NOMO-1 treated with dmso at 0.1 percent for 144 hours (cell line): ENCODE results near the gene RGS7BP.
"Not testable (repeated sequence)": the region's sequence is repeated elsewhere in the genome, so short reads cannot be mapped to it uniquely, and the experiment has no call there.

ENCODE experiments used
- DNase-seq: peaks from one replicate; lab custom pipeline; 2025; ENCODE audit not compliant: unreplicated experiment; lab: John Stamatoyannopoulos, UW

RGS7BP gene

DNA sequence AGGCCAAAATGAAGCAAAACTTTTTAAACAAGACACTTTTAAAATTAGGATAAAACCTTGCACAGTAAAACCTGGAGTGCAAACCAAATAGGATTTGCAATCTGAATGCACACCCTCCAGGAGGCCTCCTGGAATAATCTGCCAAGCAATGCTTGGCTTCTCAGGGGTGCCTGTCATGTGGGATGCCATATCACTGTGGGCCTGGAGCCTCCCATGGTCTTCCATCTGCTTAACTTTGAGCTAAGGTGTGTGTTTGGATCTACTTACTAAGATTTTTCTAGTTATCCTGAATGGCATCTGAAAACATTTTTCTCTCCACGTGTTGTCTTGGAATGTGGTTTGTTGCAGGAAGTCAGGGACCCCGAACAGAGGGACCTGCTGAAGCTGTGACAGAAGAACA is 52.1 kb downstream of the RGS7BP start:
- DNase-seq: no peak

DNA sequence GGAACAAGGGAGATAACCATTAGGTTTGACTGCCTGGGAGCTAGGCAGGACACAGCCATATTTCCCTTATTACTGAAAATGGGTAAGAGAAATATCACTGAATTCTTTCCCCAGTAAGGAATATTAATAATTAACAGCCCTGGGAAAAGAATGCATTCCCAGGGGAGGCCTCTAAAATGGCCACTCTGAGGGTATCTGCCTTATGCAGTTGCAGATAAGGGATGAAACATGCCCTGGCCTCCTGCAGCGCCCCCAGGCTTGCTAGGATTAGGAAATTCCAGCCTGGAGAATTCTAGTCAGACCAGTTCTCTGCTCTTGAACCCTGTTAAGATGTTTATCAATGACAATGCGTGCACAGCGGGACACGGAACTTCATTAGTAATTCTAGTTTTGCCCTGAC is 52.8 kb downstream of the RGS7BP start:
- not testable (repeated sequence) for DNase-seq

DNA sequence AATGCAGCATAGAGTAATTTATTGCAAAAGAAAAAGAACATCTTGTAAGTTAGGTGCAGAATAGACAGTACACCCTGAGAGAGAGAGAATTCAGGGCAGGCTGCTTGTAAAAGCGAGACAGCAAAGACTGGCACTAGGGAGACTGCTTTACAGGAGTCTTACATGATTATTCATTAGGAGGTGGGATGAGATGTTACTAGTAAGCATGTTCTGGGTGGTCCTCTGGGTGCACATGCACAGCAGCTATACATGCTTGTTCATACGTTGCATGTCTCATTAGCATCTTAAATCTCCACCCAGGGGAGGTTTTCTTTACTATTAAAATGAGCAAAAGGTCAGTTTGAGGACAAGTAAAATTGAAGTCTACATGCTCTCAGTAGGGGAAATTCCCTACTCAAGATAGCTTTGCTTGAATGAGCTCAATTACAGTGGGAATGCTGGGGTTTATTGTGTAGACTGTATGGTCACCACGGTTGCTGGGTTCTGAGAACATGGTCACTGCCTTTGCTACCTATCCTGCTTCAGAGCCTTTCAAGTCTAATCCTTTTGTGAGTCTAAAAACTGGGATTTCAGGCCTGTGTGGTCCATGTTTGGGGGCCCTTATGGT is 60.6 kb downstream of the RGS7BP start:
- no peak for DNase-seq

DNA sequence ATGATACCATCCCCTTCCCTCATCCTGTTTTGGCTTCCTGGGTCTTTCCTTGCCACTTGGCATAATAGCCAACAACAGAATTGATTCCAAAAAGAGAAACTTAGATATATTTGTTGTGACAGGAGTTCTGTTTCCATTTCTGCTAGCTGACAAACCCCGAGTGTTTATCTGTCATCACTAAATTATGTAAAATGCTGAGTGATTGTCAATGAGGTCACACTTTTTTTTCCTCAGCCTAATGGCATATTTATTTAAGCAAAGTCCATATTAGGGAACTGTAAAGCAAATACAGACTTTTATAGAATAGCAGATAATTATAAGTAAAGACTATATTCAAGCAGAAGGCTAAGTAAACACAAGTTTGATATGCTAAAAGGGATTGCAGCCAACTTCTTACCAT is 64.0 kb downstream of the RGS7BP start:
- DNase-seq: no peak

DNA sequence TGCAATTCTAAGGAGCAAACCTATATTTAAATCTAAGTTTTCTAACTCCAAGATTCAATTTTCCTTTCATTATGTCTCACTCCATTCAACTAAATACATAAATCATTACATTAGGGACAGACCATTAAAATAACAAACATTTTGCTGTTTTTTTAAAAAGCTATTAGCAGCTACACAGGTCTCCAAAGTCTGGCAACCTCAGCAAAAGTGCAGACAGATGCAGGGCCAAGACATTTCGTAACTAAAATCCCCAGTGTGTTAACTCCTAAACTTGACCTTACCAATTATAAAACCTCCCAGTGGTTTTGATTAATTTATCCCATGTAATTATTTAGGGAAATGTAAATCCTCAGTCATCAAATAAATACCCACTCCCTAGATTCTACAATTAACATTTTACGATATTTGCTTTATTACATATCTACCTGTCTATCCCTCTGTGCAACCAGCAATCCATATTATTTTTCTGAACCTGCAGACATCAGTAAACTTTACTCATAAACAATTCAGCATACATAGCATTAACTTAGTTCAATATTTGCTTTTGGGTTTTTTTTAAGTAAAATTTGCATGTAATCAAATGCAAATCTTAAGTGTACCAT is 64.7 kb downstream of the RGS7BP start:
- DNase-seq: no peak

DNA sequence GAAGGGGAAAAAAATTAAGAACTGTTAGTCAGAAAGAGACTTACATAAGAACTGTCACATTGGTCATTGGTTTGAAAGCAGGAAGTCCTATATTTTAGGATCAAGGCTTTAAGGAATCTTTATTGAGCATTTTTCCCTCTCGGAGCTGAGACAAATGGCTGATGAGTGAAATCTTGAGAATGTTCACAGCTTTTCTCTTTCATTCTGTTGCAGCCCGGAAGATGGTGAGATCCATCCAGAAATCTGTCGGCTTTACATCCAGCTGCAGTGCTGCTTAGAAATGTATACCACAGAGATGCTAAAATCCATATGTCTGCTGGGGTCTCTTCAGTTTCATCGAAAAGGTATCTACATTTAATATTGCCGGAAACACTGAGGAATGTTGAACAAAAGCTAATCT is 69.7 kb downstream of the RGS7BP start:
- no peak for DNase-seq

DNA sequence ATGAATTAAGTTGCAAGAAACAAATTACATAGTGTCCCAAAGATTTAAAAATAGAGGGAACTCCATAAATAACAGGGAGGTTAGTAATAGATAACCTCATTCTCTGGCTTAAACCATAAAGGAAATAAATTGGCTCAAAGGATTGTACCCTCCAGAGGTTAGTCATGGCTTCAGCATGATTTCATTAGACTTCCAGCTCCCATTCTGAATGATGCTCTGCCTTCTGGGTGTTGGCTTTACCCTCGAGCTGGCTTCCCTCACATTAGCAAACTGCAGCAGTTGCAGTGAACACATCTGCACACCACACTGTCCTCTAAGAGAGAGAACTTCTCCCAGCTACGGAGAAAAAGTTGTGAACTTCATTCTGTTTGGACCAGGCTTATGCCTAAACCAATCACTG is 70.4 kb downstream of the RGS7BP start:
- no peak for DNase-seq

DNA sequence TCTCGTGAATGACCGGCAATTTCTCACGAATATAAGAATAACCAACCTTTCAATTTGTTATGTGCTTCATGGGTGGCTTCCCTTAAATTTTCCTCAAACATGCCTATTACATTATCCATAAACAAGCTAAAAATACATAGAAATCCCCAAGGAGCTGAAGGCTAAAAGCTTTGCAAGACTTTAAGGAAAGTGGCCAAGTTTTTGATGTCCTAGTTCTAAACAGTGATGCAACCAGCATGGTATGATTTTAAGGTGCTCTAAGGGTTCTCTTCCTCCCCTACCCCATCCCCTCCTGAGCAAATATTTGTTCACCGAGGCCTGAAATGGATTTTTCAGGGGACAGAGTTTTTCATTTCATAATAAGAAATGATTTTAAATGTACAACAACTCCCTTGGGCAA is 79.8 kb downstream of the RGS7BP start:
- DNase-seq: no peak

DNA sequence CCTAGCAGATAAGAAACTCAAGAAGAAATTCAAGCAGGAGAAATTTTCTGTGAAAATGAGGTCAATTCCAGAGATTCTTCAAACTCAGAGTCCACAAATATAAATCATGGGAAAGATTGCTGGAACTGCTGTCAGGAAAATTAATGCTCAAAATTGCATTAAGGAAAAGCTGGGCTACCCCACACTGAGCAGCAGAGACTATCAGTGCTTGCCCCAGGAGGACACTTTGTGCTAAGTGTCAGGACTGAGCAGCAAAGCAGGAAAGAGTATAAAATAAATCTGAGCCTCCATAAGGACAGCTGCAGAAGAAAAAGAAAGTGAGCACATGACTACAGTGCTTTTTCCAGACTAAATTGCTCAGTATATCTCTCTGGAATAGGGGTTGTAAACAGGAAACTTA is 81.6 kb downstream of the RGS7BP start:
- DNase-seq: no peak

DNA sequence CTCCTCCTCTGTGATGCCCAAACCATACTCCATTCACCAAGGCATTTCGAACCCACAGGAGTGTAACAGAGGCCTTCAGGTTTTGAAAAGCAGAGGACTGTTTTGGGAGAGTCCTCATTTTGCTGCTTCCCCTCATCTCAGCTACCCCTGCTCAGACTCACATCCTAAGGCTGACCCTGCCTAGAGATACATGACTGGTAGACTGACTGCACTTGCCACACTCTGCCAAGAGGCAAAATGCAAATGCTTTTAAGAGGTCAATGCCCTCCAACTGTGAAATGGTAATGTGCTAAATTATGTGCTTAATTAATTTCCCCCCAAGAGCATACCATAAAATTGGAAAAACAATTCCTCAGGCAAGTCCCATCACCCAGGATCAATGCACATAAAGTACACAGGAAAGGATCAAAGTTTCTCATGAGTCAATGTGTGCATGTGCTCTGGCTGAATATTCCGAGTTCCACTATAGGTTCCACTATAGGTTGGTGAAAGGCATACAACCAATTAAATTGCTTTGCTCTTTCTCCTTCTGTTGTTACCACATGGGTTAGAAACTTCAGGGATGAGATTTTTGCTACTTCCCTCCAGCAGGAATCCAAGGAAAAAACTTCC is 87.0 kb downstream of the RGS7BP start:
- no peak for DNase-seq

DNA sequence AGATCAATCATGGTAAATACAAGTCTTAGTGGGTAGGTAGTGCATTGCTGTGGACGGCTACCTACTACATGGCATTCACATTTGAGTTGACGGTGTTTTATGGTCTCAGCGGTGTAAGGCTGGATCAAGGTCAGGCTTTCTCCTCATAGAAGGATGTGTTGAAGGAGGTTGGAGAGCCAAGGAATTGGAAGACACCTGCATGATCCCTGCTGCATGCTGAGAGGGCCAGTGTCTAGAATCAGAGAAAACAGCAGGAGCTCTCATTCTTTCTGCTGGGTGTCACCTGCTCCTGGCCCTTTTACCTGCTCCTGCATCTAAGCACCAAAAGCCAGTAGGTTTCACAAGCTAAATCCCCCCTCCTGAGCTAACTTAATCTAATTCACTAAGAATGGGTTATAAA is 88.2 kb downstream of the RGS7BP start:
- no peak for DNase-seq

DNA sequence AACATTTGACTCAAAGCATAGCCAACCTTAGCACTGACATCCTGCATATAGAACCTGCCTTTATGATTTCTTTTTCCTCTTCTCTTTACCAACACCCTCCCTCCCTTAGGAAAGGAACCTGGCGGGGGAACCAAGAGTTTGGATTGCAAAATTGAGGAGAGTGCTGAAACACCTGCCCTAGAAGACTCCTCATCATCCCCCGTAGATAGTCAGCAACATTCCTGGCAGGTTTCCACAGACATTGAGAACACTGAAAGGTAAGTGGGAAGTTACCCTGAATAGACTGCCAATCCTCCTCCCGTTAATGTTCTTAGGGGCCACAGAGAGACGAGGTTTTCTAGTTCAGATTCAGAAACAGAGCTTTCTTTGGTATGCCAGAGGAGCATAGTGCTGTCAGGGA is 88.8 kb downstream of the RGS7BP start:
- DNase-seq: no peak

DNA sequence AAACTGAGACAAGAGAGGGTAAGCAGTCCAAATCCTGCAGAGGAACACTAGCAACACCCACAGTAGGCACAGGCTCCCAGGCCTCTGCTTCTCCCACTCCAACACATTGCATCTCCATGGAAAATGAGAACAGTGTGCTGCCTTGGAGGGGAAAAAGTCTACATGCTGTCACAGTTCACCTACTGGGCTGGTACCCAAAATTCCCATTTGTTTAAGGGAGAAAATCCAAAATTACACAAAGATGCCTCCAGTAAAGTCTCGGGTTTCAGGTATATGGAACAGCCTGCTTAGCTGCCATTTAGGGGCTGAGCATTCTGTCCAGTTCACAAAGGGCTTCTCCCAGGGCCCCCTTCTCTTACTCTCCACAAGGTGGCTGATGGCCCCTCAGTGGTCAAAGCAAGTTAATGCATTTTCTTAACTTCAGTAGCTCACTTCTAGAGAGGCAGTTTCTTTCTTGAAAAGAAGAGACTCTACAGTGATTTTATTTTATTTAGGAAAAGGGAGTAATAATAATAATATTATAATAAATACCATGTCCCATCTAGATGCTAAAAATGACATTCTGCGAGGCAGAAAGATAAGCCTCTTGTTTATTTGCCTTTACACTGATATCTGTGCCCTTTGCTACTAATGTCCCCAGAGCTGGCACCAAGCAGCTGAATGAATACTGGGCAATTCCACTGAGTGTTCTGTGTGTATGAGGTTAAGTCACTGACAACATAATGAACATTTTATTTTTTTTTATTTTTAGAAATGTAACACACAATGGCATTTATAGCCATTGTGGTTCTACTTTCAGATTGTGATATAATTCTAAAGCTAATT is 89.4 kb downstream of the RGS7BP start:
- DNase-seq: no peak

DNA sequence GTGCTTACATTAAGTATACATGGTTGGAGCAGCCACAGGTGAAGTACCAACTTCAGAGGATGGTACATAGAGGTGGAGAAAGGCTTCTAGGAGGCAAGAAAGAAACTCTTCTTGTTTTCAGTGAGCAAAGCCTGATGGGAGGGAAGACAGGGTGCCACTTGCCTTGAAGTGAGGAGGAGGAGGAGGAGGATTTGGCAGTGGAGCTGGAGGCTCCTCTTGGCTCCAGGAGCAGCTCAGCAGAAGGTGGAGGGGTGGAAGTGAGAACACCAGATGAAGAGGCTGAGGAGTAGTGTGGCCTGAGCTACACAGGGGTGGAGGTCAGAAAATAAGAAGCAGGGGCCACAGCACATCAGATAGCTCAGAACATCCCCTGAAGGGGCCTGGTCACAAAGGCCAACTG is 93.4 kb downstream of the RGS7BP start:
- no peak for DNase-seq

DNA sequence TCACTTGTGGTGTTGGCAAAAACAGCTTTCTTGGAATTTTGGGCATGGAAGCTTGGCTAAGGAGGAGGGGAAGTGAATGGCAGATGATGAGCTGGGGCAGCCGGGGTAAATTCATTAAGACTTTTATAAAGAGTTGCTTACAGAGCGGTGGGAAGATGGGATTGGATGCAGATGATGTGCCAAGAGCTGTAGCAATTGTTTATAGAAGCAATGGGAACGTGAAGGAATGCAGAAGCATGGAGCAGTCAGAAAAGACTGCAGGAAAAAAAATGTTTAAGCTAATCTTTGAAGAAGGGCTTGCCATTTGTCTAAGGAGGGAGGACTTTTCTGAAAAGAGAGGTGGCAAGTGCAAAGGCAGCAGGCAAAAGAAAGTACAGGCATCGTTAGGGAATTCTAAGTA is 97.9 kb downstream of the RGS7BP start:
- DNase-seq: no peak

DNA sequence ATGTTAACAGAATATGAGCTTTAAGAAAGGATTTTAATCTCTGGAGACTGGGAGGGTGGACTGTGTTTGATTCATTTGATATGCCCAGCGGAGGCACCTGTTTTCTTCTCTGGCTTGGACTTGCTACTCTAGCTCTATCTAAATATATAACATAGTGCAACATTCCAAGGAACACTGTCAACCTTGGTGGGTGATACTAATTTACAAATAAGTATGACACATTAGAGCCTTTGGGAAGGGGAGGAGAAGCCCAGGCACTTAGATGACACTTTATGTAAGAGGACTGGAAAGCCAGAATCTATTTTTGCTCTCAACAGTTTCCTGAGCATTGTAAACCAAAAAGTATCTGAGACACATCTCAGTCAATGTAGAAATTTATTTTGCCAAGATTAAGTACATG is 101.1 kb downstream of the RGS7BP start:
- no peak for DNase-seq

DNA sequence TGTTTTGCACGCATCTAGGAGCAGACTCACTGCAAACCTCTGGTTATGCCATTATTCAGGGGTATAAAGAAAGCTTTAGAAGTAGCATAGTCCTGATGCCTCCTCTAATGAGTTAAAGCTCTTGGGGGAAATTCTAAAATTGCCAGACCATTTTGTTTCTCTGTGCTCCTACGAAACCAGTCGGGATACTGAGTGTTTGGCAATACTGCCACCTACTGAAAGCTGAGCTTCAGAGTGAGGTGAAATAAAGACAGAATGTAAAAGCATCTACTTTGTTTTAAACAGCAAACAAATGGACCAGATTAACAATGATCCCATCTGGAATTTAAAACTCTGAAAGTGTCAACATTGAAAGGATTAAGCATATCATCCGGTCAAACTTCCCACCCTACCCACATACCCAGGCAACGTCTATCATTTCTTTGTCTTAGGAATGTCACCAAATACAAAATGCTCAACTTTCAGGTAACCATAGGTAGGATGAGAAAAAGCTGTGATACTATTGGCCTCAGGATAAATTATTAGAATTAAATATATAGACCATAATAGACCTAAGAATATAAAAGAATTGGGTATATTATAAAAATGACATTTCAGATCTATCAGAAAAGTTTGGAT is 106.6 kb downstream of the RGS7BP start:
- no peak for DNase-seq

DNA sequence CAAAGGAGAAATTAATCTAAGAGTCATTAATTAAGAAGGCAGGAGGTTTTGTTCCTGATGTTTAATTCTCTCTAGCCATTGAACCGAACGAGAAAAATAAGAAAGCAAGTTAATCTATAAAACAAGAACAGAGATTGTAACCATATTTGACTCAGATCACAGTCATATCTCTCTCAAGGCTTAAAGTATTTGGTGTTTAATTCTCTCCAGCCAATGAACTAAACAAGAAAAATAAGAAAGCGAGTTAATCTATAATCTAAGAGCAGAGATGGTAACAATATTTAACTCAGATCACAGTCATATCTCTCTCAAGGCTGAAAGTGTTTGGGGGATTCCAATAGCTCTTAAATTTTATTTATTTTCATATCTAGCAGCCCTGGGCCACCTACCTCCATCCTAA is 110.1 kb downstream of the RGS7BP start:
- DNase-seq: no peak

DNA sequence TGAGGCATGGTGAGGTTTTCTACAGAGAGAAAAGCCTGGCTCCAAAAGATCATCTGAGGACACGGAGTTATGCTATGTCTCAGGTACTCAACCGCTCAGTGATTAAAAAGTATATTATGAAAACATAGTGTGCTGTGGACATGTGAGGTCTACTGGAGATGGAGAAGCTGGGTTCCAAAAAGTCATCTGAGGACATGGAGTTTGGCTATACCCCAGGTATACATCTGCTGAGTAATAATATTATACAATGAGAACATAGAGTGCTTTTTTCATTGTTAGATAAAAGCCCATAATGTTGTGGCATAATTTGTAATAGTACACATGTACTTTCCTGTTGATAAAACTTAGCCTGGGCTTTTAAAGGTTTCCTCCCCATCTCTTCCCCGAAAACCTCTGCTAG is 113.8 kb downstream of the RGS7BP start:
- DNase-seq: no peak

DNA sequence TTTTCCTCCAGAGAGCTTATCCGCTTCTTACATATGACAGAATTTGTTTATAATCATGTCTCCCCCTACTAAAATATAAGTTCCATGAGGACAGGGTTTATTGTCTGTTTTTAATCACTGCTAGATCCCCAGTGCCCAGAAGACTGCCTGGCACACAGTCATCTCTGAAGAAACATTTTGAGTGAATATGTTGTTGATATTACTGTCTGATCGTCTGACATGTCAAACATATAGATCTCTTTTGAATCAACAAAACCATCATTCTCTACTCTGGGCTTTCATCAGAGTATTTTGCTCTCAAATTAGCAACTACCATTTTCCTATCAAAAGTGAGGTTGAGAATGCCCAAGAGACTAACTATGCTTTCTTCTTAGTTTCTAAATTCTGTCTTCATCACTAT is 117.2 kb downstream of the RGS7BP start:
- no peak for DNase-seq

DNA sequence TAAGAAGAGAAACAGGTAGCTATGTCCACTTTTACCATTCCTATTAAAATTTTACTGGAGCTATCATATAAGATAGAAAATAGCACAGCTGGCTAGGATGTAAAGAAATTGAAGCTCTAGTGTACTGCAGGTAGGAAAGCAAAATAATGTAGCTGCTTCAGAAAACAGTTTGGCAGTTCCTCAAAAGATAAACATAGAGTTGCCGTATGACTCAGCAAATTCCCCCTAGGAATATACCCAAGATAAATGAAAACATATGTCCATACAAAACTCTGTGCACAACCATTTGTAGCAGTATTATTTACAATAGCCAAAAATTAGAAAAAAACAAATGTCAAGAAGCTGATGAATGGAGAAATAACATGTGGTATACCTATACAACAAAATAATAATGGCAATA is 119.9 kb downstream of the RGS7BP start:
- DNase-seq: no peak

DNA sequence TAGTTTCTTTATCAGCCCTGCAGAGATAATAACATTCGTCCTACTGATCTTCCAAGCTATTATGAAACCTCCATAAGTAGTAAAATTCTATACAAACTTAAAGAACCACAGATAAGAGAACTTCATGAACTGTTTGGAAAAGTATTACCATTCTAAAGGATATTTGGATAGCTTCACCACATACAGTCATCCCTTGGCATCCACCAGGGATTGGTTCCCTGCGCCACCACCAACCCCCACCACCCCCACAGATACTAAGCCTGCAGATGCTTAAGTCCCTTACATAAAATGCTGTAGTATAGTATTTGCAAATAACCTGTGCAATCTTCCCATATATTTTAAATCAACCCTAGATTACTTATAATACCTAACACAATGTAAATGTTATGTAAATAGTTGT is 123.1 kb downstream of the RGS7BP start:
- DNase-seq: no peak
